T-cell (primary cell): ENCODE measurements around the gene MAP4K4. TPM values are rescaled to one million over a fixed set of nuclear protein-coding genes. Genes with fewer than 3 reads are reported as not detected.

Source experiments
- ATAC-seq, 4 experiments: fragments of 200-7000 bp in 3 of 4; fragments of 150-1000 bp in 1 of 4; cut with Tn5 transposase; replicated peaks in 1 of 4; 1 replicate in 3 of 4; 2 replicates in 1 of 4; pipeline ENCODE4 v1.10.0; 2021; ENCODE audit warnings: moderate library complexity in 3 of 4, mild to moderate bottlenecking in 2 of 4, moderate number of reproducible peaks in 1 of 4
- CTCF ChIA-PET, 2 donors: fragments of 300-600 bp; sonication (Branson Sonifier 250); formaldehyde crosslinking; loops; one replicate each; lab custom pipeline; 2022; ENCODE audit warnings: antibody characterized with exemption in 2 of 2; lab: Charles Lee
- POLR2A ChIA-PET, 2 donors: fragments of 300-600 bp; sonication (Branson Sonifier 250); formaldehyde crosslinking; loops; one replicate each; lab custom pipeline; 2022; ENCODE audit warnings: antibody characterized with exemption in 2 of 2; lab: Charles Lee
- DNase-seq, 35 experiments: peaks; one replicate each; pipeline versions ENCODE4 v3.0.0 to v3.0.0-alpha.2; 2013 to 2023
- H3K27ac ChIP-seq: one replicate; pipeline ENCODE4 v1.5.1; 2013; ENCODE audit warnings: low read length
- H3K27me3 ChIP-seq, 2 experiments: replicated peaks in 1 of 2; 1 replicate in 1 of 2; 2 replicates in 1 of 2; pipeline versions ENCODE4 v1.6.1 to v1.7.0; 2013; ENCODE audit warnings: low read length in 1 of 2, mixed read lengths in 1 of 2; ENCODE audit not compliant: control insufficient read depth in 2 of 2, insufficient read depth in 2 of 2; ENCODE audit errors: extremely low read depth in 1 of 2
- H3K36me3 ChIP-seq, 2 donors: 1 replicate in 1 of 2; 2 replicates in 1 of 2; pipeline versions ENCODE4 v1.6.1 to v1.7.0; 2013; ENCODE audit warnings: low read length in 1 of 2; ENCODE audit not compliant: control insufficient read depth in 2 of 2, insufficient read depth in 1 of 2; ENCODE audit errors: extremely low read depth in 1 of 2
- H3K4me1 ChIP-seq, 2 experiments: 1 replicate in 1 of 2; 2 replicates in 1 of 2; pipeline versions ENCODE4 v1.6.1 to v1.7.0; 2013; ENCODE audit warnings: low read length in 2 of 2, mixed read lengths in 1 of 2; ENCODE audit not compliant: insufficient read depth in 2 of 2, control insufficient read depth in 1 of 2; ENCODE audit errors: extremely low read depth in 1 of 2
- H3K4me3 ChIP-seq, 2 donors: 1 replicate in 1 of 2; 2 replicates in 1 of 2; pipeline versions ENCODE4 v1.5.1 to v1.7.0; 2013; ENCODE audit warnings: mild to moderate bottlenecking in 2 of 2, low read length in 1 of 2, moderate library complexity in 1 of 2; ENCODE audit not compliant: control insufficient read depth in 1 of 2; ENCODE audit errors: extremely low read depth in 1 of 2
- H3K9me3 ChIP-seq: 2 replicates; pipeline ENCODE4 v1.7.0; 2013
- H3K27ac Mint-ChIP-seq, 2 donors: one replicate each; pipeline ENCODE4 v1.8.0; 2020 to 2021; ENCODE audit warnings: mild to moderate bottlenecking in 2 of 2, mixed read lengths in 2 of 2
- H3K27me3 Mint-ChIP-seq, 2 donors: one replicate each; pipeline ENCODE4 v1.8.0; 2021 to 2022; ENCODE audit warnings: mixed read lengths in 2 of 2
- H3K36me3 Mint-ChIP-seq: one replicate; pipeline ENCODE4 v1.8.0; 2021; ENCODE audit warnings: mixed read lengths
- H3K4me1 Mint-ChIP-seq, 3 donors: one replicate each; pipeline ENCODE4 v1.8.0; 2020 to 2022; ENCODE audit warnings: mixed read lengths in 3 of 3, mild to moderate bottlenecking in 1 of 3
- H3K4me3 Mint-ChIP-seq, 3 donors: one replicate each; pipeline ENCODE4 v1.8.0; 2020 to 2022; ENCODE audit warnings: mild to moderate bottlenecking in 3 of 3, mixed read lengths in 3 of 3, moderate library complexity in 3 of 3
- H3K9me3 Mint-ChIP-seq, 3 donors: one replicate each; pipeline ENCODE4 v1.8.0; 2020 to 2022; ENCODE audit warnings: mixed read lengths in 3 of 3
- WGBS: methylation state at CpG from one replicate; pipeline ENCODE4 v1.1.5; 2013; ENCODE audit warnings: missing lambda C conversion rate; ENCODE audit not compliant: insufficient coverage; 5-methylcytosine and 5-hydroxymethylcytosine counted together
- total RNA-seq, 35 experiments: library from RNA in 6 of 35; stranded (reverse) in 6 of 35; fragments of 120-200 nt in 1 of 35; gene quantifications; one replicate each; pipeline versions ENCODE4 v1.2.1 to v1.2.4 and lab custom pipeline; 2013 to 2026

Gene MAP4K4
- total RNA-seq, 5 donors from 2014 or later (not counting 1 experiment from before 2014, with no cell fraction given) = 84.2 to 148 (median 93.2) TPM

DNA sequence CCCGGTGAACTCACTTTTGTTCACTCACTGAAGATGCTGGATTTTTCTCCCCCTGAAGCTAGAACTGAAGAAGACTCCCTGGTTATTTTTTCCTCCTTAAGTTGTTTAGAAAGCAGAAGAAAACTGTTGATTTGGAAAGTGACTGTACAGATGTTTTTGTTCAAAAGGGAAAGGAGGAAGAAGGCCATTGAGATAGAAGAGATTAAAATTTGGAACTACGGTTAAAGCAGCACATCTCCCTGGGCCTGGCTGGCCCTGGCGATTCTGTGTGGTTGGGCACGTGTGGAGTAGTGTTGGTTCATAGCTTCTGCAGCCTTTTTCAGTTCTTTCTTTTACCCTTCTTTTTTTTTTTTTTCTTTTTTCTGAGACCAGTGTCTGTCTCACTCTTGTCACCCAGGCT lies 109.2 kb downstream of the MAP4K4 start:
- peak overlapping the region; percentile 61 to 66 for H3K27ac Mint-ChIP-seq
- DNase-seq (no peak), ATAC-seq (no peak)
- H3K36me3 Mint-ChIP-seq = peaks cover 14% of the 10 kb centered on the region
- CTCF ChIA-PET = interaction anchor here in 1 of 2 donors (0.5 kb wide), 1 partner anchor 44 kb away, joined by 3 read pairs; no protein-coding TSS in a partner anchor
- peaks cover 16 to 30% of the 10 kb centered on the region in 2 experiments for H3K4me1 ChIP-seq
- H3K4me3 Mint-ChIP-seq = peak overlapping the region in 1 of 3 donors; percentile 21
- H3K9me3 Mint-ChIP-seq = peaks cover 0 to 3% (median 0%) of the 10 kb centered on the region in 3 donors
- H3K27ac ChIP-seq = no peak overlapping the region
- peaks cover 0 to 4% of the 10 kb centered on the region in 2 donors for H3K36me3 ChIP-seq
- no peak overlapping the region for H3K4me3 ChIP-seq
- H3K4me1 Mint-ChIP-seq = peaks cover 71 to 85% (median 78%) of the 10 kb centered on the region in 3 donors
- POLR2A ChIA-PET = interaction anchor here in 1 of 2 donors (0.6 to 0.7 kb wide), 2 partner anchors 11 to 473 kb away, joined by 11 to 13 read pairs; no protein-coding TSS in a partner anchor
- 20% methylated on average over 1 of the region's 4 CpGs for WGBS
- H3K27me3 Mint-ChIP-seq = no peaks in the 10 kb centered on the region
- H3K9me3 ChIP-seq = no peaks in the 10 kb centered on the region
- H3K27me3 ChIP-seq = no peaks in the 10 kb centered on the region

DNA sequence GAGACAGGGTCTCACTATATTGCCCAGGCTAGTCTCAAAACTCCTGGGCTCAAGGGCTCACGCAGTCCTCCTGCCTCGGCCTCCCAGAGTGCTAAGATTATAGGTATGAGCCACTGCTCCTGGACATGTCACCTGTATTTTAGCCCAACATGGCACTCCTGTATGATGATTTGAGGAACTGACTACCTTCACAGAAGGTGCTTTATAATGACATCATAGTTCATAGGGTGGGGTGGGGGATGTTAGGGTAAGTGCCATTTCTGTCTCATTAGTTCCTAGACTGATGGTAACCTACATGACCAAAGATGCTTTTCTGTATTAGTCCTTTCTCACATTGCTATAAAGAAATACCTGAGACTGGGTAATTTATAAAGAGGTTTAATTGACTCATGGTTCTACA lies 109.7 kb downstream of the MAP4K4 start:
- no peaks in the 10 kb centered on the region for H3K27me3 Mint-ChIP-seq
- ATAC-seq = no peak
- no peak for DNase-seq
- ChIA-PET POLR2A (no interaction called here), CTCF (interaction anchor here in 1 of 2 donors (2.3 kb wide), 1 partner anchor 24 kb away, joined by 8 read pairs; no protein-coding TSS in a partner anchor)
- 100% methylated on average over 2 of the region's 2 CpGs for WGBS
- Histone ChIP-seq H3K4me3 (no peak overlapping the region), H3K27me3 (no peaks in the 10 kb centered on the region), H3K36me3 (peaks cover 0 to 4% of the 10 kb centered on the region in 2 donors), H3K4me1 (peaks cover 14 to 27% of the 10 kb centered on the region in 2 experiments), H3K9me3 (no peaks in the 10 kb centered on the region), H3K27ac (no peak overlapping the region)
- H3K27ac Mint-ChIP-seq = no peak overlapping the region
- H3K9me3 Mint-ChIP-seq = peaks cover 0 to 3% (median 0%) of the 10 kb centered on the region in 3 donors
- H3K4me1 Mint-ChIP-seq = peaks cover 71 to 85% (median 78%) of the 10 kb centered on the region in 3 donors
- no peak overlapping the region for H3K4me3 Mint-ChIP-seq
- peaks cover 16% of the 10 kb centered on the region for H3K36me3 Mint-ChIP-seq

GRCh38 chr2:101808006-101808562 lies 110.6 kb downstream of the MAP4K4 start:
- ChIA-PET CTCF (interaction anchor here in 1 of 2 donors (2.3 kb wide), 1 partner anchor 23 kb away, joined by 8 read pairs; no protein-coding TSS in a partner anchor), POLR2A (interaction anchor here in 1 of 2 donors (0.9 kb wide), 1 partner anchor 30 kb away, joined by 4 read pairs; no protein-coding TSS in a partner anchor)
- no peak overlapping the region for H3K4me3 Mint-ChIP-seq

GRCh38 chr2:101809698-101810097 lies 112.2 kb downstream of the MAP4K4 start:
- H3K27ac Mint-ChIP-seq = peak overlapping the region in 1 of 2 donors; percentile 39
- no peak overlapping the region for H3K4me3 Mint-ChIP-seq
- Histone ChIP-seq H3K4me1 (peaks cover 19 to 26% of the 10 kb centered on the region in 2 experiments), H3K36me3 (peaks cover 0 to 4% of the 10 kb centered on the region in 2 donors), H3K9me3 (no peaks in the 10 kb centered on the region), H3K27ac (no peak overlapping the region), H3K4me3 (no peak overlapping the region), H3K27me3 (no peaks in the 10 kb centered on the region)
- H3K27me3 Mint-ChIP-seq = no peaks in the 10 kb centered on the region
- ChIA-PET POLR2A (no interaction called here), CTCF (interaction anchor here in 1 of 2 donors (2.3 kb wide), 1 partner anchor 21 kb away, joined by 8 read pairs; no protein-coding TSS in a partner anchor)
- ATAC-seq = no peak
- H3K36me3 Mint-ChIP-seq = peaks cover 23% of the 10 kb centered on the region
- peaks cover 70 to 82% (median 75%) of the 10 kb centered on the region in 3 donors for H3K4me1 Mint-ChIP-seq
- peaks cover 0 to 3% (median 0%) of the 10 kb centered on the region in 3 donors for H3K9me3 Mint-ChIP-seq
- no peak for DNase-seq

More at GRCh38 chr2:101808006-101808562, 110.6 kb downstream of the MAP4K4 start:
- no peak overlapping the region for H3K27ac Mint-ChIP-seq
- H3K4me1 ChIP-seq = peaks cover 14 to 28% of the 10 kb centered on the region in 2 experiments
- peaks cover 0 to 3% (median 0%) of the 10 kb centered on the region in 3 donors for H3K9me3 Mint-ChIP-seq
- peaks cover 68 to 82% (median 77%) of the 10 kb centered on the region in 3 donors for H3K4me1 Mint-ChIP-seq
- 100% methylated on average over 3 of the region's 6 CpGs for WGBS
- H3K27me3 Mint-ChIP-seq = no peaks in the 10 kb centered on the region
- no peak overlapping the region for H3K27ac ChIP-seq
- H3K4me3 ChIP-seq = no peak overlapping the region
- ATAC-seq = no peak
- H3K9me3 ChIP-seq = no peaks in the 10 kb centered on the region
- peaks cover 0 to 4% of the 10 kb centered on the region in 2 donors for H3K36me3 ChIP-seq
- peaks cover 17% of the 10 kb centered on the region for H3K36me3 Mint-ChIP-seq
- no peaks in the 10 kb centered on the region for H3K27me3 ChIP-seq
- no peak for DNase-seq

- Mint-ChIP-seq H3K4me3 (no peak overlapping the region), H3K27ac (no peak overlapping the region)
Measured at GRCh38 chr2:101811226-101812015, 113.9 kb downstream of the MAP4K4 start.

DNA sequence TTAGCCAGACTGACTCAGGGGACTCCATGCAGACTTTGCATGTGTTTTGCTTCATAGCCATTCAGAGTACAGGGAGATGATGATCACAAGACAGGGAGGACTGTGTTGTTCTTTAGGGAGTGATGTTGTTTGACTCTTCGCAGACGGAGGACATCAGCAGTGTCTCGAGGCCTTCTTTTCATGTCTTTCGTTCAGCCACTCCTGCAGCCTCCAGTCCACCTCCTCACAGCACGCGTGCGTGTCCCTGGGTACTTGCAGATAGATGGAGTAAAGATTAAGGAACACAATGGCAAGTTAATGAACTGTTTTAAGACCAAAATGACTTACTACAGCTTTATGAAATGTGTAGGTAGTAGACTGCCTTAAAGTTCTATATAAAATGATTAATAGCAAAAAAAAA lies 114.7 kb downstream of the MAP4K4 start:
- H3K9me3 Mint-ChIP-seq = peaks cover 0 to 3% (median 0%) of the 10 kb centered on the region in 3 donors
- H3K4me1 Mint-ChIP-seq = peaks cover 68 to 85% (median 78%) of the 10 kb centered on the region in 3 donors
- H3K36me3 ChIP-seq = peaks cover 0 to 4% of the 10 kb centered on the region in 2 donors
- peaks cover 10 to 16% of the 10 kb centered on the region in 2 experiments for H3K4me1 ChIP-seq
- peaks cover 27% of the 10 kb centered on the region for H3K36me3 Mint-ChIP-seq
- H3K27me3 Mint-ChIP-seq = no peaks in the 10 kb centered on the region
- H3K4me3 ChIP-seq = no peak overlapping the region
- no peaks in the 10 kb centered on the region for H3K27me3 ChIP-seq
- no peak for DNase-seq
- no peak for ATAC-seq
- H3K4me3 Mint-ChIP-seq = no peak overlapping the region
- H3K27ac ChIP-seq = no peak overlapping the region
- POLR2A ChIA-PET = no interaction called here
- peak overlapping the region in 1 of 2 donors; percentile 43 for H3K27ac Mint-ChIP-seq
- CTCF ChIA-PET = interaction anchor here in 1 of 2 donors (0.6 kb wide), 1 partner anchor 15 kb away, joined by 9 read pairs; no protein-coding TSS in a partner anchor
- WGBS = no CpG with 5 or more reads among the region's 7 CpGs
- no peaks in the 10 kb centered on the region for H3K9me3 ChIP-seq

More at GRCh38 chr2:101811226-101812015, 113.9 kb downstream of the MAP4K4 start:
- no peaks in the 10 kb centered on the region for H3K27me3 ChIP-seq
- POLR2A ChIA-PET = no interaction called here
- H3K9me3 ChIP-seq = no peaks in the 10 kb centered on the region
- peaks cover 27% of the 10 kb centered on the region for H3K36me3 Mint-ChIP-seq
- DNase-seq = no peak
- H3K27ac ChIP-seq = no peak overlapping the region
- CTCF ChIA-PET = no interaction called here
- H3K27me3 Mint-ChIP-seq = no peaks in the 10 kb centered on the region
- peaks cover 0 to 3% (median 0%) of the 10 kb centered on the region in 3 donors for H3K9me3 Mint-ChIP-seq
- WGBS = 98% methylated on average over 7 of the region's 11 CpGs
- no peak for ATAC-seq
- peaks cover 0 to 4% of the 10 kb centered on the region in 2 donors for H3K36me3 ChIP-seq
- H3K4me3 ChIP-seq = no peak overlapping the region
- H3K4me1 Mint-ChIP-seq = peaks cover 66 to 83% (median 76%) of the 10 kb centered on the region in 3 donors
- H3K4me1 ChIP-seq = peaks cover 10 to 20% of the 10 kb centered on the region in 2 experiments
